Trophoblast cell (in vitro differentiated cells and primary cell): ENCODE results near the gene C19orf38.

Source experiments
- DNase-seq, 2 donors: peaks; one replicate each; pipeline ENCODE4 v3.0.0-alpha.2; 2016
- H2AFZ ChIP-seq: 2 replicates; pipeline ENCODE4 v1.6.1; 2013; ENCODE audit warnings: low read length, moderate library complexity, mild to moderate bottlenecking; ENCODE audit not compliant: insufficient read depth, poor library complexity
- H2AK5ac ChIP-seq: 2 replicates; pipeline ENCODE4 v1.6.1; 2013; ENCODE audit warnings: mild to moderate bottlenecking, low read length
- H2BK120ac ChIP-seq: 2 replicates; pipeline ENCODE4 v1.6.1; 2013; ENCODE audit warnings: low read length, mild to moderate bottlenecking, moderate library complexity; ENCODE audit not compliant: insufficient read depth, poor library complexity
- H2BK12ac ChIP-seq: 2 replicates; pipeline ENCODE4 v1.6.1; 2013; ENCODE audit warnings: mild to moderate bottlenecking, low read length, moderate library complexity
- H2BK5ac ChIP-seq: 2 replicates; pipeline ENCODE4 v1.6.1; 2013; ENCODE audit warnings: low read length, low read depth, moderate library complexity, mild to moderate bottlenecking; ENCODE audit not compliant: poor library complexity
- H3K14ac ChIP-seq: 2 replicates; pipeline ENCODE4 v1.6.1; 2013; ENCODE audit warnings: mild to moderate bottlenecking, low read length
- H3K18ac ChIP-seq: 2 replicates; pipeline ENCODE4 v1.6.1; 2013; ENCODE audit warnings: mild to moderate bottlenecking, low read length
- H3K23ac ChIP-seq: 2 replicates; pipeline ENCODE4 v1.6.1; 2013; ENCODE audit warnings: low read length
- H3K27ac ChIP-seq: 2 replicates; pipeline ENCODE4 v1.5.1; 2013; ENCODE audit warnings: low read depth, mild to moderate bottlenecking, inconsistent platforms, low read length, moderate library complexity
- H3K27me3 ChIP-seq: 2 replicates; pipeline ENCODE4 v1.6.1; 2013; ENCODE audit warnings: inconsistent platforms, mild to moderate bottlenecking, low read length, moderate library complexity; ENCODE audit not compliant: insufficient read depth
- H3K36me3 ChIP-seq, 2 experiments: 1 replicate in 1 of 2; 2 replicates in 1 of 2; pipeline ENCODE4 v1.6.1; 2013; ENCODE audit warnings: low read length in 2 of 2, mild to moderate bottlenecking in 2 of 2, moderate library complexity in 1 of 2; ENCODE audit not compliant: insufficient read depth in 2 of 2, control insufficient read depth in 1 of 2
- H3K4ac ChIP-seq: 2 replicates; pipeline ENCODE4 v1.6.1; 2013; ENCODE audit warnings: low read depth, mild to moderate bottlenecking, low read length, moderate library complexity
- H3K4me1 ChIP-seq, 2 experiments: 1 replicate in 1 of 2; 2 replicates in 1 of 2; pipeline ENCODE4 v1.6.1; 2013; ENCODE audit warnings: low read length in 2 of 2, mild to moderate bottlenecking in 2 of 2, moderate library complexity in 1 of 2; ENCODE audit not compliant: insufficient read depth in 2 of 2, control insufficient read depth in 1 of 2
- H3K4me2 ChIP-seq: 2 replicates; pipeline ENCODE4 v1.6.1; 2013; ENCODE audit warnings: inconsistent platforms, mild to moderate bottlenecking, low read length, moderate library complexity
- H3K4me3 ChIP-seq: 2 replicates; pipeline ENCODE4 v1.5.1; 2013; ENCODE audit warnings: mild to moderate bottlenecking, low read depth, low read length, inconsistent platforms
- H3K79me1 ChIP-seq: one replicate; pipeline ENCODE4 v1.6.1; 2013; ENCODE audit warnings: low read length
- H3K79me2 ChIP-seq: 2 replicates; pipeline ENCODE4 v1.6.1; 2013; ENCODE audit warnings: low read length, mild to moderate bottlenecking; ENCODE audit not compliant: control insufficient read depth, insufficient read depth, poor library complexity
- H3K9ac ChIP-seq: 2 replicates; pipeline ENCODE4 v1.6.1; 2013; ENCODE audit warnings: mild to moderate bottlenecking, low read length
- H3K9me3 ChIP-seq: 2 replicates; pipeline ENCODE4 v1.6.1; 2013; ENCODE audit warnings: low read depth, mild to moderate bottlenecking, control low read depth, inconsistent platforms, low read length; ENCODE audit not compliant: insufficient read depth
- H4K12ac ChIP-seq: 2 replicates; pipeline ENCODE4 v1.6.1; 2013; ENCODE audit warnings: low read depth, mild to moderate bottlenecking, low read length, moderate library complexity
- H4K8ac ChIP-seq: 2 replicates; pipeline ENCODE4 v1.6.1; 2013; ENCODE audit warnings: low read depth, mild to moderate bottlenecking, low read length, moderate library complexity
- H4K91ac ChIP-seq: one replicate; pipeline ENCODE4 v1.6.1; 2013; ENCODE audit warnings: low read depth, mild to moderate bottlenecking, low read length, moderate library complexity
- WGBS: extraction: QIAGEN DNeasy Blood & Tissue Kit; methylation state at CpG from one replicate; pipeline ENCODE4 v1.1.7; 2013; ENCODE audit warnings: missing lambda C conversion rate; ENCODE audit not compliant: insufficient read length, insufficient coverage; ENCODE audit errors: extremely low coverage; 5-methylcytosine and 5-hydroxymethylcytosine counted together

The C19orf38 gene

DNA sequence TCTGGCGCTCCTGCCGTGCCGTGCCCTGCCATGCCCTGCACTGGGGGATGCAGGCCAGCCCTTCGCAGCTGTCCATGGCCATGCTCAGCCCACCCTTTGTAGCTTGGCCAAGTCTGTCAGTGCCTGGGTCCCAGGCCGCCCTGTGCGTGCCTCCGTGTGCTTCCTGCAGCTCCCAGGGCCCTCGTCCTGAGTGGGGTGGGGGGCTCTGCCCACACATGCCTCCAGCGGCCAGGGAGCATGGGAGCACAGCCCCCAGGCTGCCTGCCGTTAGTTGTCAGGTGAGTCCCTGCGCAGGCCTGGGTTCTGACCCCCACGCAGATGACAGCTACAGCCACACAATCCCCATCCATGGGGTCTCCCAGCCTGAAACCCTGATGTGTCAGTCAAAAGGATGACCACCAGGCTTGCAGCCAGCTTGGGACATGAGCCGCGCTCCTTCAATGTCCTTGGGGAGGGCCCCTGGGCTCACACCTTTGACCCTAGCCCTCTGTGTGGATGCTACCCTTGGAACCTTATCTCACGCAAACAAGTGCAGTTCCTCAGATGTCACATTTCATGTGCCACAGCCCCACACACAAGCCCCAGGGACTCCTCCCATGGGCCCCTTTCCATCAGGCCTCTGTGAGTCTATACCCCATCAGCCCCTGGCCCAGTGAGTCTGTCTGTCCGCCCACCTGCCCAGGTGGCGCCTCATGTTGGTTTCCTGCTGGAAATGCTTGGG lies 36.7 kb upstream of the C19orf38 start:
- no peak for DNase-seq
- H3K4me1 ChIP-seq: peaks cover 4 to 8% of the 10 kb centered on the region in 2 experiments
- peaks cover 3% of the 10 kb centered on the region for H3K9me3 ChIP-seq
- H3K27me3 ChIP-seq: no peaks in the 10 kb centered on the region
- H3K18ac ChIP-seq: no peak overlapping the region
- no peak overlapping the region for H2AFZ ChIP-seq
- H4K12ac ChIP-seq: no peak overlapping the region
- no peak overlapping the region for H3K4me2 ChIP-seq
- no peak overlapping the region for H3K4ac ChIP-seq
- H3K79me1 ChIP-seq: no peaks in the 10 kb centered on the region
- no peak overlapping the region for H4K8ac ChIP-seq
- no peak overlapping the region for H3K4me3 ChIP-seq
- H3K9ac ChIP-seq: no peak overlapping the region
- H3K36me3 ChIP-seq: peaks cover 47 to 59% of the 10 kb centered on the region in 2 experiments
- no peak overlapping the region for H4K91ac ChIP-seq
- no peak overlapping the region for H3K23ac ChIP-seq
- no peak overlapping the region for H2BK12ac ChIP-seq
- no peak overlapping the region for H3K27ac ChIP-seq
- no peak overlapping the region for H2BK120ac ChIP-seq
- no peak overlapping the region for H2BK5ac ChIP-seq
- WGBS: no CpG with 5 or more reads among the region's 17 CpGs
- no peaks in the 10 kb centered on the region for H3K79me2 ChIP-seq
- H2AK5ac ChIP-seq: no peak overlapping the region
- H3K14ac ChIP-seq: no peak overlapping the region

DNA sequence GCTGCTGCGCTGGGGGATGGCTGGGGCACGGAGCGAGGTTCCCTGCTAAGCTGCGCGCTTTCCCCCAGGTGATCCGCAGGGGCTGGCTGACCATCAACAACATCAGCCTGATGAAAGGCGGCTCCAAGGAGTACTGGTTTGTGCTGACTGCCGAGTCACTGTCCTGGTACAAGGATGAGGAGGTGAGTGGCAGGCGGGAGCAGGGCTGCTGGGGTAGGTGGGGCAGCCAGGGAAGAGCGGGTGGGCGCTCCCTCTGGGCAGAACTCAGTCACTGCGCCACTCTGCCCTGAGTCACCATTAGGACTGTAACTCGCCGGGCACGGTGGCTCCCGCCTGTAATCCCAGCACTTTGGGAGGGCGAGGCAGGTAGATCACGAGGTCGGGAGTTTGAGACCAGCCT lies 36.0 kb upstream of the C19orf38 start:
- no CpG with 5 or more reads among the region's 19 CpGs for WGBS
- peaks cover 53 to 65% of the 10 kb centered on the region in 2 experiments for H3K36me3 ChIP-seq

DNA sequence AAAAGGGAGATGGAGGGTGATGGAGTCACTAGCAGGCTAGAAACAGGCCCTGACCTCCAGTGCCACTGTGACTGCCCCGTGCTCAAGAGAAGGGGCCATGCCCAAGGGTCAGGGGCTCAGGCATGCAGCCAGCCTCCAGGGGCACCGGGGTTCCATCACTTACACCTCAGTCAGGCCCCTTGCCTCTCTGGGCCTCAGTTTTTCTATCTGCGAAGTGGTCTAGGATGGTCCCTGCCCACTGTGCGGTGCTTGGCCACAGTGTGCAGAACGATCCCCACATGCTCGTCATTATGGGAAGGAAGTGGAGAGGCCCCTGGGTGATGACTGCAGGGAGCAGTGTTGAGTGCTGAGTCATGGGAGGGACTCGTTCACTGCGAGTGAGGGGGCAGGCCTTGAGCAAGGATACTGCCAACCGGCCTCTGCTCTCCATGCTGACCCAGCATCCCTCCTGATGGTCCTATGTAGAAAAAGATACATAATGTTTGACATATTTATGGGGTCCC lies 35.3 kb upstream of the C19orf38 start:
- Histone ChIP-seq H2BK5ac (no peak overlapping the region), H3K79me1 (no peaks in the 10 kb centered on the region), H3K18ac (no peak overlapping the region), H3K4ac (no peak overlapping the region), H4K12ac (no peak overlapping the region), H3K4me3 (no peak overlapping the region), H3K27me3 (no peaks in the 10 kb centered on the region), H3K4me2 (no peak overlapping the region), H3K23ac (no peak overlapping the region), H3K79me2 (no peaks in the 10 kb centered on the region), H2BK120ac (no peak overlapping the region), H3K4me1 (peaks cover 4 to 8% of the 10 kb centered on the region in 2 experiments), H2BK12ac (no peak overlapping the region), H3K9me3 (peaks cover 3% of the 10 kb centered on the region), H4K8ac (no peak overlapping the region), H3K14ac (no peak overlapping the region), H2AK5ac (no peak overlapping the region), H3K36me3 (peaks cover 55 to 66% of the 10 kb centered on the region in 2 experiments), H3K9ac (no peak overlapping the region), H4K91ac (no peak overlapping the region), H3K27ac (no peak overlapping the region), H2AFZ (no peak overlapping the region)
- peak; percentile 51 to 64 for DNase-seq
- WGBS: no CpG with 5 or more reads among the region's 9 CpGs

More for the DNA sequence above, 36.0 kb upstream of the C19orf38 start:
- H3K4ac ChIP-seq: no peak overlapping the region
- H3K27me3 ChIP-seq: no peaks in the 10 kb centered on the region
- no peak overlapping the region for H3K18ac ChIP-seq
- H2AK5ac ChIP-seq: no peak overlapping the region
- no peaks in the 10 kb centered on the region for H3K79me2 ChIP-seq
- no peak overlapping the region for H3K9ac ChIP-seq
- H3K4me2 ChIP-seq: no peak overlapping the region
- H4K8ac ChIP-seq: no peak overlapping the region
- no peak overlapping the region for H3K27ac ChIP-seq
- H3K14ac ChIP-seq: no peak overlapping the region
- no peak overlapping the region for H2BK12ac ChIP-seq
- peak overlapping the region; percentile 31 for H4K12ac ChIP-seq
- H3K9me3 ChIP-seq: peaks cover 3% of the 10 kb centered on the region
- no peak for DNase-seq
- peaks cover 4 to 8% of the 10 kb centered on the region in 2 experiments for H3K4me1 ChIP-seq
- no peak overlapping the region for H3K4me3 ChIP-seq
- H3K23ac ChIP-seq: no peak overlapping the region
- no peak overlapping the region for H2AFZ ChIP-seq
- H2BK5ac ChIP-seq: no peak overlapping the region
- no peak overlapping the region for H4K91ac ChIP-seq
- no peak overlapping the region for H2BK120ac ChIP-seq
- no peaks in the 10 kb centered on the region for H3K79me1 ChIP-seq

DNA sequence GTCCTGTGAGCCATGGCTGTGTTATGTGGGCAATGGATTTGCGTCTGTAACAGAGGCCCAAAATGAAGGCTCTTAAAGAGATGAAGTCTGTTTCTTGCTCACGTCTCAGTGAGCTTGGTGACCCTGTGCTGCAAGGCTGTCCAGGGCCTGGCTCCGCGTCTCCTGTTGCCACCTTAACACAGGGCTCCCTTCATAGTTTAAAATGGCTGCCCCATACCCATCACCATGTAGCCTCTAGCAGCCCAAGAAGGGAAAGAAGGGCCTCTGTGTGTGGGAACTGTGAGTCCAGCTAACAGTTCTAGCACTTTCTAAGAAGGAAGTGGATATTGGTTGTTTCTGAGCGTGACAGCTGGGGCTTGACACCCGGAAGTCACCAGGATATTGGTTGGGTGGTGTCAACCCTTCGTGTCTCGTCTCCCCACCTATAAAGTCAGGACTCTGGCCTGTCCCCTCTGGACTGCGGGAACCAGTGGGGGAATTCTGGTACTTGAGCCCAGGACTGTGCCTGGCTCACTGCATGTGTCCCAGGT lies 33.1 kb upstream of the C19orf38 start:
- Histone ChIP-seq H3K4me2 (no peak overlapping the region), H3K9me3 (peaks cover 3% of the 10 kb centered on the region), H2BK120ac (no peak overlapping the region), H4K91ac (no peak overlapping the region), H3K79me1 (no peaks in the 10 kb centered on the region), H2AK5ac (no peak overlapping the region), H4K12ac (no peak overlapping the region), H3K4ac (no peak overlapping the region), H3K27me3 (no peaks in the 10 kb centered on the region), H3K79me2 (no peaks in the 10 kb centered on the region), H3K23ac (no peak overlapping the region), H3K27ac (no peak overlapping the region), H3K4me1 (peaks cover 4 to 8% of the 10 kb centered on the region in 2 experiments), H2BK5ac (no peak overlapping the region), H2AFZ (no peak overlapping the region), H2BK12ac (no peak overlapping the region), H3K14ac (no peak overlapping the region), H3K9ac (no peak overlapping the region), H4K8ac (no peak overlapping the region), H3K18ac (no peak overlapping the region), H3K36me3 (peaks cover 58 to 68% of the 10 kb centered on the region in 2 experiments), H3K4me3 (no peak overlapping the region)
- WGBS: no CpG with 5 or more reads among the region's 9 CpGs
- DNase-seq: no peak
